ENCODE data around the gene NFKBIB. TPM values are rescaled to one million over a fixed set of nuclear protein-coding genes. Genes with fewer than 3 reads are reported as not detected.

NFKBIB gene
- total and polyA plus RNA-seq, 2 of the 13 experiments (the other 11 are each of a cell fraction or from before 2014, with no cell fraction given): 8.6 to 14.9 TPM

- TF ChIP-seq ZNF576 (CRISPR knock-in tag; IDR thresholded peaks at IDR 0.05) (no peak), TOPORS (CRISPR knock-in tag; IDR thresholded peaks at IDR 0.05) (0 out of 2 replicates have a peak, but pooled peaks have one; percentile 16), PPARG (CRISPR knock-in tag; conservative IDR thresholded peaks at IDR 0.05) (peak; percentile 54), TIGD3 (CRISPR knock-in tag; IDR thresholded peaks at IDR 0.05; ENCODE audit: borderline replicate concordance) (0 out of 2 replicates have a peak, but pooled peaks have one; percentile 21), HCFC1 (IDR thresholded peaks at IDR 0.05; ENCODE audit: low read depth, low read length) (peak; percentile 58), KLF6 (CRISPR knock-in tag; IDR thresholded peaks at IDR 0.05) (peak; percentile 27; the same call in 1 of the 2 replicates), HDAC1 (CRISPR knock-in tag; IDR thresholded peaks at IDR 0.05) (peak; percentile 51), ZNF451 (CRISPR knock-in tag; IDR thresholded peaks at IDR 0.05) (peak; percentile 67; the same call in 1 of the 2 replicates), ZNF614 (CRISPR knock-in tag; IDR thresholded peaks at IDR 0.05; ENCODE audit: borderline replicate concordance) (peak; percentile 52; the same call in 1 of the 2 replicates)
- TF ChIP-seq, protein P1, sequence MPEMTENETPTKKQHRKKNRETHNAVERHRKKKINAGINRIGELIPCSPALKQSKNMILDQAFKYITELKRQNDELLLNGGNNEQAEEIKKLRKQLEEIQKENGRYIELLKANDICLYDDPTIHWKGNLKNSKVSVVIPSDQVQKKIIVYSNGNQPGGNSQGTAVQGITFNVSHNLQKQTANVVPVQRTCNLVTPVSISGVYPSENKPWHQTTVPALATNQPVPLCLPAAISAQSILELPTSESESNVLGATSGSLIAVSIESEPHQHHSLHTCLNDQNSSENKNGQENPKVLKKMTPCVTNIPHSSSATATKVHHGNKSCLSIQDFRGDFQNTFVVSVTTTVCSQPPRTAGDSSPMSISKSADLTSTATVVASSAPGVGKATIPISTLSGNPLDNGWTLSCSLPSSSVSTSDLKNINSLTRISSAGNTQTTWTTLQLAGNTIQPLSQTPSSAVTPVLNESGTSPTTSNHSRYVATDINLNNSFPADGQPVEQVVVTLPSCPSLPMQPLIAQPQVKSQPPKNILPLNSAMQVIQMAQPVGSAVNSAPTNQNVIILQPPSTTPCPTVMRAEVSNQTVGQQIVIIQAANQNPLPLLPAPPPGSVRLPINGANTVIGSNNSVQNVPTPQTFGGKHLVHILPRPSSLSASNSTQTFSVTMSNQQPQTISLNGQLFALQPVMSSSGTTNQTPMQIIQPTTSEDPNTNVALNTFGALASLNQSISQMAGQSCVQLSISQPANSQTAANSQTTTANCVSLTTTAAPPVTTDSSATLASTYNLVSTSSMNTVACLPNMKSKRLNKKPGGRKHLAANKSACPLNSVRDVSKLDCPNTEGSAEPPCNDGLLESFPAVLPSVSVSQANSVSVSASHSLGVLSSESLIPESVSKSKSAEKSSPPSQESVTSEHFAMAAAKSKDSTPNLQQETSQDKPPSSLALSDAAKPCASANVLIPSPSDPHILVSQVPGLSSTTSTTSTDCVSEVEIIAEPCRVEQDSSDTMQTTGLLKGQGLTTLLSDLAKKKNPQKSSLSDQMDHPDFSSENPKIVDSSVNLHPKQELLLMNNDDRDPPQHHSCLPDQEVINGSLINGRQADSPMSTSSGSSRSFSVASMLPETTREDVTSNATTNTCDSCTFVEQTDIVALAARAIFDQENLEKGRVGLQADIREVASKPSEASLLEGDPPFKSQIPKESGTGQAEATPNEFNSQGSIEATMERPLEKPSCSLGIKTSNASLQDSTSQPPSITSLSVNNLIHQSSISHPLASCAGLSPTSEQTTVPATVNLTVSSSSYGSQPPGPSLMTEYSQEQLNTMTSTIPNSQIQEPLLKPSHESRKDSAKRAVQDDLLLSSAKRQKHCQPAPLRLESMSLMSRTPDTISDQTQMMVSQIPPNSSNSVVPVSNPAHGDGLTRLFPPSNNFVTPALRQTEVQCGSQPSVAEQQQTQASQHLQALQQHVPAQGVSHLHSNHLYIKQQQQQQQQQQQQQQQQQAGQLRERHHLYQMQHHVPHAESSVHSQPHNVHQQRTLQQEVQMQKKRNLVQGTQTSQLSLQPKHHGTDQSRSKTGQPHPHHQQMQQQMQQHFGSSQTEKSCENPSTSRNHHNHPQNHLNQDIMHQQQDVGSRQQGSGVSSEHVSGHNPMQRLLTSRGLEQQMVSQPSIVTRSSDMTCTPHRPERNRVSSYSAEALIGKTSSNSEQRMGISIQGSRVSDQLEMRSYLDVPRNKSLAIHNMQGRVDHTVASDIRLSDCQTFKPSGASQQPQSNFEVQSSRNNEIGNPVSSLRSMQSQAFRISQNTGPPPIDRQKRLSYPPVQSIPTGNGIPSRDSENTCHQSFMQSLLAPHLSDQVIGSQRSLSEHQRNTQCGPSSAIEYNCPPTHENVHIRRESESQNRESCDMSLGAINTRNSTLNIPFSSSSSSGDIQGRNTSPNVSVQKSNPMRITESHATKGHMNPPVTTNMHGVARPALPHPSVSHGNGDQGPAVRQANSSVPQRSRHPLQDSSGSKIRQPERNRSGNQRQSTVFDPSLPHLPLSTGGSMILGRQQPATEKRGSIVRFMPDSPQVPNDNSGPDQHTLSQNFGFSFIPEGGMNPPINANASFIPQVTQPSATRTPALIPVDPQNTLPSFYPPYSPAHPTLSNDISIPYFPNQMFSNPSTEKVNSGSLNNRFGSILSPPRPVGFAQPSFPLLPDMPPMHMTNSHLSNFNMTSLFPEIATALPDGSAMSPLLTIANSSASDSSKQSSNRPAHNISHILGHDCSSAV (CRISPR knock-in tag; IDR thresholded peaks at IDR 0.05; ENCODE audit: borderline replicate concordance): 0 out of 2 replicates have a peak, but pooled peaks have one; percentile 44
- TF ChIP-seq, protein P2, sequence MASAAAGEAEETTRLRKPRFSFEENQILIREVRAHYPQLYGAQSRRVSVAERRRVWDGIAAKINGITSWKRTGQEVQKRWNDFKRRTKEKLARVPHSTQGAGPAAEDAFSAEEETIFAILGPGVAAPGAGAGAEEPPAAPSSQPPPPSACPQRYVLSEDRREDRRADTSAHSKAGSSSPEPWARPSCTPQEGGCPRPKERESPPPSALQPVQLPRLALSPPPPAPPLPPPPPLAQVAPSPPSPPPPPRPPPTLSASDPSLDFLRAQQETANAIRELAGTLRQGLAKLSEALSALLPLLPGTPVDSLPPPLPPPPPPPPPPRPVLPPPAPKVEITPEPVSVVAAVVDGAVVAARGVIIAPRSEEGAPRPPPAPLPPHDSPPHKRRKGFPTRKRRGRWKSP (CRISPR knock-in tag; IDR thresholded peaks at IDR 0.05): peak; percentile 71; the same call in 1 of the 2 replicates
- TF ChIP-seq, protein P3, sequence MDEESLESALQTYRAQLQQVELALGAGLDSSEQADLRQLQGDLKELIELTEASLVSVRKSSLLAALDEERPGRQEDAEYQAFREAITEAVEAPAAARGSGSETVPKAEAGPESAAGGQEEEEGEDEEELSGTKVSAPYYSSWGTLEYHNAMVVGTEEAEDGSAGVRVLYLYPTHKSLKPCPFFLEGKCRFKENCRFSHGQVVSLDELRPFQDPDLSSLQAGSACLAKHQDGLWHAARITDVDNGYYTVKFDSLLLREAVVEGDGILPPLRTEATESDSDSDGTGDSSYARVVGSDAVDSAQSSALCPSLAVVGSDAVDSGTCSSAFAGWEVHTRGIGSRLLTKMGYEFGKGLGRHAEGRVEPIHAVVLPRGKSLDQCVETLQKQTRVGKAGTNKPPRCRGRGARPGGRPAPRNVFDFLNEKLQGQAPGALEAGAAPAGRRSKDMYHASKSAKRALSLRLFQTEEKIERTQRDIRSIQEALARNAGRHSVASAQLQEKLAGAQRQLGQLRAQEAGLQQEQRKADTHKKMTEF (CRISPR knock-in tag; IDR thresholded peaks at IDR 0.05): peak; percentile 83
Observed at GRCh38 chr19:38929929-38930775, 30.4 kb downstream of the NFKBIB start, which contains the start of gene SARS2 (continued).
